Fibroblast of mammary gland (primary cell): ENCODE measurements around the gene PLTP.

Experiments used
- DNase-seq: peaks from one replicate; pipeline ENCODE4 v3.0.0-alpha.2; 2010; ENCODE audit warnings: low read depth
- H3K4me3 ChIP-seq: 2 replicates; pipeline ENCODE4 v1.5.1; 2011; ENCODE audit warnings: low read depth, mild to moderate bottlenecking, low read length, moderate library complexity; ENCODE audit not compliant: control insufficient read depth
- CTCF ChIP-seq: conservative IDR thresholded peaks from 2 replicates; pipeline ENCODE4 v1.5.1; 2011; ENCODE audit warnings: low read depth, low read length, inconsistent platforms; ENCODE audit not compliant: control insufficient read depth, insufficient read depth

The PLTP gene

DNA sequence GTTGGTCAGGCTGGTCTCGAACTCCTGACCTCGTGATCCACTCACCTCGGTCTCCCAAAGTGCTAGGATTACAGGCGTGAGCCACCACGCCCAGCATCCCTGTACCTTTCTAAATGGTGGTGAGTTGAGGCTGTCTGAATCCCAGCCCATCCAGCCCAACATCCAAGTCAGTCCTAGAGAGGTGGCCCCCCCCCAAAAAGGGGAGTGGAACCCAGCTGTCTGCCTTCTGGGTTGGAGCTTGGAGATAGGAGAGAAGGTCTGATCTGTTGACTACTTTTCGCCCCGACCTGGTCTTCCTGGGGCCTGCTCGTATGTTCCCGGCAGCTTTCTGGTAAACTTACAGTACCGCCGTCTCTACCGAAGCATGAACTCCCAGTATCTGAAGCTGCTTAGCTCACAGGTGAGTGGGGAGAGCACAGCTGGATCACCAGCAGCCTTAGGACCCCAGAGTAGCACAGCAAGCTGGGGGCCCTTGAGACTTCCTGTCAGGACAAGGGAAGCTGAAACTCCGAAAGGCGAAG, 15.3 kb downstream of the PLTP start:
- no peak overlapping the region for H3K4me3 ChIP-seq
- DNase-seq: no peak
- no peak for TF ChIP-seq CTCF

GRCh38 chr20:45894797-45895196, 17.2 kb downstream of the PLTP start:
- TF ChIP-seq CTCF: no peak
- no peak for DNase-seq
- no peak overlapping the region for H3K4me3 ChIP-seq

DNA sequence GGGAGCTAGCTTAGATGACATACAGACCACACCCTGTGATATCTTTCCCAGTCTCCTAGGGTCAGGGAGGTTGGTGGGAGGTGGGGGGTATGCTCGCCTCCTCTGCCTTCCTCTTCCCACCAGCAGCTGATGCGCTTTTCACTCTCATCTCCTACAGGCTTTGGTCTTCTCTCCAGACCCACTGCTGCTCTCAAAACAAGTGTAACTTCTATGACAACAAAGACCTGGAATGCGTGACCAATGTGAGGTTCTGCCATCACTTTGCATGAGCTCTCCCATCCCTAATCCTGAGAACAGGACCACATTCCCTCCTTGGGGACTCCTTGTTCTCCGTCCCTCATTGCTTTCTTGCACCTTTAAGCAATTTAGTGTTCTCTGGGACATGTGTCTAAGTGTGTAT, 18.1 kb downstream of the PLTP start:
- TF ChIP-seq CTCF: no peak
- H3K4me3 ChIP-seq: no peak overlapping the region
- DNase-seq: no peak

DNA sequence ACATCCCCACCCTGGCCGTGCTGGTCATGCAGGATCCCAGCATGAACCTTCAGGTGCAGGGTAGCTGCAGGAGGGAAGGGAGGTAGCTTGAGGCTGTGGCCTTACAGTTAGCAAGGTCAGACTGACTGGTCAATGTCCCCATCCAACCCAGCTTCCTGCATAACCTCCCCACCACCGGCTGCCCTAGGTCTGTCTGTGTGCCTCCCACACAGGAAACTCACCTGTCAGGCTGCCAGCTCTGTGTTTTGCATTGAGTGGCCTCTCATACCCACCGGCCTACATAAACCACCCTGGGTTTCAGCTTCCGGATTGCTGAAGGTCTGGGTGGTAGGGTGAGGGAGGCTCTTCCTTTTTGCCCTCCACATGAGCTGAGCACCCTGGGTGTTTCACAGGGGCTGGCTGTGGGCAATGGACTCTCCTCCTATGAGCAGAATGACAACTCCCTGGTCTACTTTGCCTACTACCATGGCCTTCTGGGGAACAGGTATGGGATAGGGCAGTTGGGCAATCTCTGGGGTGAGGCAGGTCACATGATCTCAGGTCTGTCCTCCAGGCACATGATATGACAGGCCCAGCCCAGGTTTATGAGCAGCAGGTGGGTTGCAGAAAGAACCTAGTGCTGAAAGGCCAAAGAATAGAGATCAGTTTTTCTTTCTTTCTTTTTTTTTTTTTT, 19.0 kb downstream of the PLTP start:
- H3K4me3 ChIP-seq: no peak overlapping the region
- TF ChIP-seq CTCF: no peak
- no peak for DNase-seq

GRCh38 chr20:45892049-45892825, 19.7 kb downstream of the PLTP start:
- peak overlapping the region; percentile 73 for H3K4me3 ChIP-seq
- peak; percentile 18 for TF ChIP-seq CTCF
- DNase-seq: no peak

- DNase-seq: peak; percentile 93
- peak within 1 kb of the TSS; percentile 73 for H3K4me3 ChIP-seq
- no peak for TF ChIP-seq CTCF
These were observed 20.7 kb downstream of the PLTP start, which contains the start of the genes CTSA and NEURL2 for GRCh38 chr20:45890985-45891983. Gene CTSA (plus strand): TSS chr20:45891335. CDS start chr20:45891569, 234 bp downstream. Gene NEURL2 (minus strand): TSS chr20:45891208. CDS start chr20:45890991, 217 bp downstream.
